IMR-90 (cell line): ENCODE data around the gene CC2D1A. TPM values are rescaled to one million over a fixed set of nuclear protein-coding genes. Genes with fewer than 3 reads are reported as not detected.

Experiments
- ATAC-seq: fragments of 200-7000 bp; cut with Tn5 transposase; 2 replicates; pipeline ENCODE4 v1.9.1; 2020; ENCODE audit warnings: low read depth, mild to moderate bottlenecking, moderate library complexity
- BruUV-seq: library from RNA; stranded (reverse); fragments of 400-500 nt; replicated peaks from 2 replicates; lab custom pipeline; 2021; lab: Mats Ljungman, UMichigan
- CTCF ChIA-PET: fragments of 300-600 bp; formaldehyde crosslinking; extraction: SDS; loops from one replicate; lab custom pipeline; 2021; ENCODE audit warnings: antibody characterized with exemption; lab: Yijun Ruan, JAX
- POLR2A ChIA-PET: fragments of 300-600 bp; sonication (Branson Sonifier 250); formaldehyde crosslinking; loops from one replicate; lab custom pipeline; 2022; ENCODE audit warnings: antibody characterized with exemption; ENCODE audit not compliant: unreplicated experiment; lab: Charles Lee
- DNase-seq: peaks from one replicate; pipeline ENCODE4 v3.0.0; 2013
- H2AFZ ChIP-seq: replicated peaks from 2 replicates; pipeline ENCODE3; 2013; ENCODE audit warnings: low read length, mild to moderate bottlenecking; ENCODE audit not compliant: poor library complexity
- H2AK5ac ChIP-seq: 2 replicates; pipeline ENCODE4 v1.6.1; 2013; ENCODE audit warnings: low read depth, low read length, inconsistent platforms
- H2AK9ac ChIP-seq: replicated peaks from 2 replicates; pipeline ENCODE3; 2013; ENCODE audit warnings: mild to moderate bottlenecking, low read depth, low read length, moderate library complexity; ENCODE audit not compliant: poor library complexity
- H2BK120ac ChIP-seq: 2 replicates; pipeline ENCODE4 v1.6.1; 2013; ENCODE audit warnings: low read depth, low read length, inconsistent platforms
- H2BK15ac ChIP-seq: 3 replicates; pipeline ENCODE4 v1.6.1; 2013; ENCODE audit warnings: low read depth, low read length, inconsistent platforms
- H2BK20ac ChIP-seq: 2 replicates; pipeline ENCODE4 v1.6.1; 2013; ENCODE audit warnings: low read depth, mild to moderate bottlenecking, inconsistent platforms, low read length, moderate library complexity
- H2BK5ac ChIP-seq: 2 replicates; pipeline ENCODE4 v1.6.1; 2013; ENCODE audit warnings: mild to moderate bottlenecking, low read depth, low read length, inconsistent platforms; ENCODE audit not compliant: poor library complexity, severe bottlenecking
- H3K14ac ChIP-seq: replicated peaks from 2 replicates; pipeline ENCODE4 v1.6.1; 2013; ENCODE audit warnings: low read depth, low read length, inconsistent platforms
- H3K18ac ChIP-seq: 2 replicates; pipeline ENCODE4 v1.6.1; 2013; ENCODE audit warnings: low read depth, low read length, control low read depth
- H3K23ac ChIP-seq: 2 replicates; pipeline ENCODE4 v1.6.1; 2013; ENCODE audit warnings: low read depth, low read length, inconsistent platforms
- H3K27ac ChIP-seq: 2 replicates; pipeline ENCODE4 v1.5.1; 2013; ENCODE audit warnings: mild to moderate bottlenecking, control low read depth, low read length; ENCODE audit not compliant: insufficient read depth
- H3K27me3 ChIP-seq: 2 replicates; pipeline ENCODE4 v1.6.1; 2013; ENCODE audit warnings: low read length; ENCODE audit not compliant: control insufficient read depth, insufficient read depth
- H3K36me3 ChIP-seq: 2 replicates; pipeline ENCODE4 v1.6.1; 2013; ENCODE audit warnings: low read length, mixed read lengths; ENCODE audit not compliant: control insufficient read depth, insufficient read depth
- H3K4ac ChIP-seq: 2 replicates; pipeline ENCODE4 v1.6.1; 2013; ENCODE audit warnings: low read depth, low read length, inconsistent platforms
- H3K4me1 ChIP-seq: 2 replicates; pipeline ENCODE4 v1.6.1; 2013; ENCODE audit warnings: low read length, mixed read lengths; ENCODE audit not compliant: control insufficient read depth, insufficient read depth
- H3K4me2 ChIP-seq: 2 replicates; pipeline ENCODE4 v1.6.1; 2013; ENCODE audit warnings: low read depth, mild to moderate bottlenecking, control low read depth, low read length, moderate library complexity
- H3K4me3 ChIP-seq: 2 replicates; pipeline ENCODE4 v1.5.1; 2013; ENCODE audit warnings: low read depth, mild to moderate bottlenecking, control low read depth, low read length, moderate library complexity; ENCODE audit not compliant: insufficient read depth
- H3K56ac ChIP-seq: 2 replicates; pipeline ENCODE4 v1.6.1; 2013; ENCODE audit warnings: low read length, inconsistent platforms; ENCODE audit not compliant: insufficient read depth; ENCODE audit errors: extremely low read depth
- H3K79me1 ChIP-seq, 2 experiments: 2 replicates each; pipeline ENCODE4 v1.6.1; 2013; ENCODE audit warnings: low read length in 2 of 2, inconsistent platforms in 1 of 2, low read depth in 1 of 2
- H3K9ac ChIP-seq: 2 replicates; pipeline ENCODE4 v1.6.1; 2013; ENCODE audit warnings: low read depth, low read length, control low read depth
- H3K9me1 ChIP-seq: 2 replicates; pipeline ENCODE4 v1.6.1; 2013; ENCODE audit warnings: low read length, inconsistent platforms; ENCODE audit not compliant: insufficient read depth
- H3K9me3 ChIP-seq: 2 replicates; pipeline ENCODE4 v1.6.1; 2013; ENCODE audit warnings: low read length; ENCODE audit not compliant: control insufficient read depth, insufficient read depth
- H4K20me1 ChIP-seq: 2 replicates; pipeline ENCODE4 v1.6.1; 2013; ENCODE audit warnings: low read length, inconsistent platforms; ENCODE audit not compliant: insufficient read depth
- H4K5ac ChIP-seq: 2 replicates; pipeline ENCODE4 v1.6.1; 2013; ENCODE audit warnings: mild to moderate bottlenecking, low read depth, low read length, control low read depth
- H4K8ac ChIP-seq, 2 experiments: 2 replicates each; pipeline ENCODE4 v1.6.1; 2013; ENCODE audit warnings: low read depth in 2 of 2, low read length in 2 of 2, control low read depth in 1 of 2, inconsistent platforms in 1 of 2
- H4K91ac ChIP-seq: 2 replicates; pipeline ENCODE4 v1.6.1; 2013; ENCODE audit warnings: low read depth, low read length, inconsistent platforms; ENCODE audit not compliant: insufficient read depth
- BHLHE40 ChIP-seq: fragments of 150-350 bp; IDR thresholded peaks from 2 replicates; pipeline ENCODE4 v1.6.1; 2016; ENCODE audit warnings: mild to moderate bottlenecking, low read depth, low read length
- CEBPB ChIP-seq: IDR thresholded peaks from 2 replicates; pipeline ENCODE4 v1.6.1; 2012; ENCODE audit warnings: low read depth, low read length, improper control_type of control experiment
- CTCF ChIP-seq: conservative IDR thresholded peaks from 2 replicates; pipeline ENCODE4 v1.5.1; 2012; ENCODE audit warnings: mild to moderate bottlenecking, low read depth, low read length, improper control_type of control experiment
- ELK1 ChIP-seq: fragments of 150-350 bp; IDR thresholded peaks from 2 replicates; pipeline ENCODE4 v1.6.1; 2016; ENCODE audit warnings: low read depth, mild to moderate bottlenecking, low read length, moderate library complexity, borderline replicate concordance
- FOS ChIP-seq: fragments of 150-350 bp; IDR thresholded peaks from 2 replicates; pipeline ENCODE4 v1.6.1; 2016; ENCODE audit warnings: low read depth, low read length
- MAFK ChIP-seq: IDR thresholded peaks from 2 replicates; pipeline ENCODE4 v1.6.1; 2012; ENCODE audit warnings: low read depth, low read length, improper control_type of control experiment
- MAZ ChIP-seq: IDR thresholded peaks from 2 replicates; pipeline ENCODE4 v1.6.1; 2012; ENCODE audit warnings: low read depth, mild to moderate bottlenecking, low read length, improper control_type of control experiment, moderate library complexity, borderline replicate concordance
- MXI1 ChIP-seq: IDR thresholded peaks from 2 replicates; pipeline ENCODE4 v1.6.1; 2012; ENCODE audit warnings: low read depth, mild to moderate bottlenecking, low read length, moderate library complexity, borderline replicate concordance
- NFE2L2 ChIP-seq: fragments of 150-350 bp; IDR thresholded peaks from 2 replicates; pipeline ENCODE4 v1.6.1; 2016; ENCODE audit warnings: low read depth, mild to moderate bottlenecking, low read length
- POLR2A ChIP-seq: IDR thresholded peaks from 2 replicates; pipeline ENCODE4 v1.6.1; 2012; ENCODE audit warnings: mild to moderate bottlenecking, low read depth, low read length
- RAD21 ChIP-seq: IDR thresholded peaks from 2 replicates; pipeline ENCODE4 v1.6.1; 2012; ENCODE audit warnings: low read length, improper control_type of control experiment
- RCOR1 ChIP-seq: IDR thresholded peaks from 2 replicates; pipeline ENCODE4 v1.6.1; 2012; ENCODE audit warnings: mild to moderate bottlenecking, low read length, improper control_type of control experiment; ENCODE audit not compliant: insufficient replicate concordance
- SMC3 ChIP-seq: fragments of 150-350 bp; IDR thresholded peaks from 2 replicates; pipeline ENCODE4 v1.6.1; 2016; ENCODE audit warnings: low read depth, mild to moderate bottlenecking, antibody characterized with exemption, low read length, moderate library complexity
- WGBS, 2 experiments: methylation state at CpG; one replicate each; pipeline versions ENCODE4 v1.1.5 to v1.1.7; 2013; ENCODE audit warnings: missing lambda C conversion rate in 2 of 2; ENCODE audit not compliant: insufficient read length in 1 of 2; ENCODE audit errors: extremely low coverage in 2 of 2; 5-methylcytosine and 5-hydroxymethylcytosine counted together
- dilution Hi-C: fragments of 300-500 bp; cut with HindIII; formaldehyde crosslinking; loops from one replicate; pipeline ENCODE4 v1.14.3; 2018; ENCODE audit warnings: low sequenced_read_pairs; ENCODE audit not compliant: unreplicated experiment
- in situ Hi-C: fragments of 300-500 bp; cut with MboI; formaldehyde crosslinking; loops from 3 replicates; pipeline ENCODE4 v1.14.3; 2019; ENCODE audit warnings: low sequenced_read_pairs, inconsistent platforms, mixed read lengths
- intact Hi-C: fragments of 100-400 bp; cut with micrococcal nuclease; formaldehyde crosslinking; loops from 2 replicates; pipeline ENCODE4 v1.10.0; 2022
- polyA plus RNA-seq, 3 experiments: library from polyadenylated mRNA; depleted of rRNA; stranded (reverse); fragments of >200 nt; gene quantifications; 2 replicates each; pipeline ENCODE4 v1.2.3, GENCODE V29; 2012; ENCODE audit warnings: low replicate concordance in 1 of 3
- total RNA-seq: library from RNA; depleted of rRNA; stranded (reverse); fragments of >200 nt; gene quantifications from 2 replicates; pipeline ENCODE4 v1.2.3, GENCODE V29; 2012

Gene CC2D1A
- total and polyA plus RNA-seq, 2 of the 4 experiments (the other 2 are of a cell fraction), result 4.1 to 14.7 TPM

GRCh38 chr19:13946414-13946813 is 40.4 kb downstream of the CC2D1A start:
- ATAC-seq (no peak), DNase-seq (no peak)
- Histone ChIP-seq H2AK9ac (no peak overlapping the region), H3K79me1 (no peaks in the 10 kb centered on the region), H3K56ac (no peak overlapping the region), H4K20me1 (no peaks in the 10 kb centered on the region), H3K36me3 (no peaks in the 10 kb centered on the region), H4K91ac (no peak overlapping the region), H3K9me1 (no peaks in the 10 kb centered on the region), H2AFZ (no peak overlapping the region), H2BK15ac (no peak overlapping the region), H3K18ac (no peak overlapping the region), H3K27ac (no peak overlapping the region), H2AK5ac (no peak overlapping the region), H3K4me2 (no peak overlapping the region), H3K4me3 (no peak overlapping the region), H2BK5ac (no peak overlapping the region), H2BK120ac (no peak overlapping the region), H3K27me3 (no peaks in the 10 kb centered on the region; the same call in 1 of the 2 replicates), H2BK20ac (no peak overlapping the region), H3K23ac (no peak overlapping the region), H3K14ac (no peak overlapping the region), H3K9me3 (no peaks in the 10 kb centered on the region), H3K4ac (no peak overlapping the region), H3K4me1 (no peaks in the 10 kb centered on the region), H4K8ac (no peak overlapping the region), H4K5ac (no peak overlapping the region), H3K9ac (no peak overlapping the region)
- dilution Hi-C loops, result no loop called here
- in situ Hi-C loops, result no loop called here
- no peak for TF ChIP-seq CEBPB
- TF ChIP-seq RCOR1, result no peak
- no peak for TF ChIP-seq NFE2L2
- TF ChIP-seq FOS, result no peak
- no peak for TF ChIP-seq ELK1
- no peak for TF ChIP-seq MXI1
- no peak for TF ChIP-seq RAD21
- TF ChIP-seq CTCF, result no peak
- no peak for TF ChIP-seq MAFK
- TF ChIP-seq POLR2A, result no peak
- TF ChIP-seq SMC3, result no peak
- no peak for TF ChIP-seq MAZ
- no peak for TF ChIP-seq BHLHE40
- ChIA-PET CTCF (no interaction called here), POLR2A (interaction anchor here (0.6 kb wide), 2 partner anchors 11 to 19 kb away, joined by 4 read pairs; no protein-coding TSS in a partner anchor)
- no TSS peak for BruUV-seq
- no CpG with 5 or more reads among the region's 4 CpGs for WGBS, 2 experiments
- intact Hi-C loops, result no loop called here
